HS-5 (cell line): ENCODE measurements around the gene DUXB.

Experiments used
- DNase-seq: peaks from one replicate; pipeline ENCODE4 v3.0.0-alpha.2; 2012; ENCODE audit warnings: low read depth

Gene DUXB

GRCh38 chr16:75660321-75660720 lies 40.9 kb downstream of the DUXB start:
- DNase-seq = no peak

- no peak for DNase-seq
These were observed 43.1 kb downstream of the DUXB start for GRCh38 chr16:75658175-75658574.

GRCh38 chr16:75653922-75654321 lies 47.3 kb downstream of the DUXB start:
- peak; percentile 56 for DNase-seq

GRCh38 chr16:75648265-75649076 lies 52.8 kb downstream of the DUXB start:
- DNase-seq = peak; percentile 55

- peak; percentile 83 for DNase-seq
These were observed 53.6 kb downstream of the DUXB start, which contains the start of the genes KARS1 and TERF2IP for GRCh38 chr16:75647492-75648264. TSS of gene KARS1 (minus strand) at chr16:75647665. CDS start at chr16:75647639, 26 bp downstream. TSS of gene TERF2IP (plus strand) at chr16:75647773. CDS start at chr16:75647883, 110 bp downstream.

- DNase-seq = no peak
These were observed 54.2 kb downstream of the DUXB start for GRCh38 chr16:75647112-75647491.

GRCh38 chr16:75644240-75645012 lies 56.8 kb downstream of the DUXB start:
- DNase-seq = no peak
